Measurements from ENCODE around the gene GPR143. TPM values are rescaled to one million over a fixed set of nuclear protein-coding genes. Genes with fewer than 3 reads are reported as not detected.
A peak's percentile ranks its signal among the peaks of the same experiment; 100 is the strongest.

GPR143 gene
- total RNA-seq, 1 donor from 2014 or later, result 2.2 TPM

DNA sequence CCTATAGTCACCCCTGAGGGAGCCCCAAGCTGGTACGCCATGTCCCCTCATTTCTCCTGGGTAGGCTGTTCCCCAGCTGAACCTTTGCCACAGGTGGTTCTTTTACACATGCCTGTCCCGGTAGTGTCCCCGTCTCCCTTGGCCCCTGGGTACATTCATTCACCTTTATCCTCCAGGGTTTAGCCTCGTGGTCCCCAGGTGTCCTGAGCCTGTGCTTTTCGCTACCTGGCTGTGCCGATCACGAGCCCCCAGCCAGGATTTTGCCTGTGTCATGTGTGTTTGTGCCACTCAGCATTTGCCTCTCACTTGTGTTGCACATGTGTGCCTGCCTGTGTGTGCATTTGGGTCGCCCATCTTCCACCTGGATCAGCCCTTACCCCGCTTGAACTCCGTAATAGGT, 57.6 kb downstream of the GPR143 start:
- DNase-seq (ENCODE audit: low read depth in 2 of 2), result no peak

DNA sequence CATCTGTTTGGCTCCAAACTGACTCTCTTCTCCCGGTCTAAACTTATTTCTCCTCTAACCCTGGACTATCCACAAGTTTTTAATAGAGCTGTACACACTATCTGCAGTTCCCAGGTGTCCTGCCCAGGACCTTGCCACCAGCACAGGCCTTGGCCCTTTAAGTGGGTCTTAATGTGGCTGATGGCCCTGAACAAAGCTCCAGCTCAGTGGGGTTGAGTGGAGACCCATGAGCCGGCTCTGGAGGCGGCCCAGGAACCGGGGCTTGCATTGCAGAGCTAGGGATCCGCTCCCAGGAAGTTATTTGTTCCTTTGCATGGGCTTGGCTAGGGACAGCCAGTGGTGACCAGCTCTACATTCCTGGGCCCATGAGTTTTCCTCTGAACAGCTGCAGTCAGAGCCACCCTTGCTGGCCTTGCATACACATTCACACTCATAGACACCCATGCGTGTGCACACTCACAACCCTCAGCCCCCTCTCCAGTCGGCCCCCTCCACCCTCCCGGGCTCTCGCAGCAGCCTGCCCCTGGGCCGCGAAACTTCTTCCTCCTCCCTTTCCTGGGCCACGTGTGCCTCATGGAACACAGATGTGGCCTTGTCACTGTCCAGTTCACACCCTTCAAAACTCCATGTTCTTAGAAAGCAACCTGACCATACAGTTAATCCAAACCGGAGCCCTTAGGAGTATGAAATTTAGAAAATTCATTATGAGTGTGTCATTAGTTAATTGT, 58.2 kb downstream of the GPR143 start:
- no peak for DNase-seq (ENCODE audit: low read depth in 2 of 2)

DNA sequence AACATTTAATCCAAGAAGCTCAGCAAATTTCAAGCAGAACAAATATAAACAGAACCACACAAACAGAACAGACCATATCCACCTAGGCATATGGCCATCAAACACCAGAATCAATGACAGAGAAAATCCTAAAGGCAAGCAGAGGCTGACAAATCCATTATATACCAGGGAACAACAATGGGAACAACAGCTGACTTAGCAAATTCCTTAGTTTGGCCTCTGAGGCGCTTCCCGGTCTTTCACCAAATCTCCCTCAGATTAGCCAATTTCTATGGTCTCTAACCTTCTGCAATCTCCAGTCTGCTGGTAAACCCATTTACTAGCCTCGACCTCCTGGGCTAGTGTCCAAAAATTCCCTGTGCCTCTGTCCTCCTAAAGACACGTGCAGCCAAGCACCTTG, 59.2 kb downstream of the GPR143 start:
- no peak for DNase-seq (ENCODE audit: low read depth in 2 of 2)

DNA sequence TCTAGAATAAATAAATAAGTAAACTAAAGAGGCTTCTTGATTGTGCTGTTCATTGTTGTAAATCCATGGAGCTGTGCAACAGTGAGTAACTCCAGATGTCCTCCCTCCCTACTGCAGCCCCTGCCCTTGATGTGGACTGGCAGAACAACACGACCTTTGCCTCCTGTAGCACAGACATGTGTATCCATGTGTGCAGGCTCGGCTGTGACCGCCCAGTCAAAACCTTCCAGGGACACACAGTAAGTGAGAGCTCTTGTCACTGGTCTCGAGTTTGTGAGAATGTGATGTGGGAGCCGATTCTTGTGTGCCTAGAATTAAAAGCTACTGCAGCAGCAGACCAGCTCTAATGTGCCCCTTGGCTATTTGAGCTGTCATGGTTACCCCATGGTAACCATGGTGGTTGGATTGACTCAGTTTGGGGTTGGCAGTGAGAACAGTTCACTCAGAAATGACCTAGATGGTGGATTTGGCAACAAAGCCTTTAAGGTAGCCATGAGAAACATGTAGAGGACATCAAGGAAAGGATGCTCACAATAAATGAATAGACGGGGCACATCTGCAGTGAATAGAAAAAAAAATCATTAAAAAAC, 60.7 kb downstream of the GPR143 start:
- no peak for DNase-seq (ENCODE audit: low read depth in 2 of 2)

GRCh38 chrX:9703406-9703805, 62.2 kb downstream of the GPR143 start:
- no peak for DNase-seq (ENCODE audit: low read depth in 2 of 2)

DNA sequence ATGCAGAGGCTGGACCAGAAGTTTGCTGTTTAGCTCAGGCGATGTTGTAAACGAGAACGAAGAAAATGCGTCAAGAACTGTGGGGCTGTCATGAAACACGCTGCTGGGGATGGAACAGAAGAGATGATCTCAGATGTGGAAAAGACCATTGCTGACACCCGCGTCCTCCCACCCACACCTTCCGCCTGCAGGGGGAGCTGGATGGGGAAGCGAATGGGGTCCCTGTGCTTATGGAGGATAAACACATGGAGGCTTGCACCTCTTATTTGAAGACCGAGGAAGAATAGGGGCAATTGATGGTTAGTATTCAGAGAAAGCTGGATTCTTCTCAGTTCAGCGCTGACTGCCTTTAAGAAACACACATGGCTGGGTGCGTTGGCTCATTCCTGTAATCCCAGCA, 63.9 kb downstream of the GPR143 start:
- no peak for DNase-seq (ENCODE audit: low read depth in 2 of 2)

DNA sequence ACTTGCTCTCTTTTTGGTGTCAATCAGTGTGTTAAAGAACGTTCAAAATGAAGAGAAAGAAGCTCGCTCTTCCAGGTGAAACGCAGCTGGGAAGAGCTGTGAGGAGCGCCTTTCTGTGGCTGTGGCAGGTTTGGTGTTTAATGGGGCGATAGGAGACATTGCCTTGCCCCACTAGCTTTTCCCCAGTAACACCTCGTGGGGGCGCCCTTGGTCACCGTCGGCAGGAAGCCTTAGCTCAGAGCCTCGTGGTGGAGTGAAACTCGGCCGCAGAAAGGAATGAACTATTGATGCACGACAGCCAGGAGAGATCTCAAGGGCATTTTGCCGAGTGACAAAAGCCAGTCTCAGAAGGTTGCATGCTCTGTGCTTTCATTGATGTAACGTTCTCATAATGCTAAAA, 65.1 kb downstream of the GPR143 start:
- no peak for DNase-seq (ENCODE audit: low read depth in 2 of 2)

DNA sequence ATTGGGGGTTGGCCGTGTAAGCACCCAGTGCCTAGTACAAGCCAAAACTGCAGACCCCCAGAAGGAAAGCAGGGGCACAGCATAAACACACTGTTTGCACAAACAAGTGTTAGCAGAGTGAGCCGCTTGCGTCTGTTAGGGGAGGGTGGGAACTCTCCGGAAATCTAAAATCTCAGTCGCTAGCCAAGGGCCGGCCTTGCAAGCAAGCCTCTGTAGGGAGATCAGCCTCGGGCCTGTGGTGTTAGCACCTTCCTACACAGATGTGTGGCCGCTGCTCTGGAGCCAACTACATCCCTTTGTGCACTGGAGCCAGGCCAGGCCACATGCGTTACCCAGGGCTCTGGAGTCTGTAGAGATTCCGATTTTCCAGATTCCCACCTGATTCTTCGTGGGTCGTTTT, 67.1 kb downstream of the GPR143 start:
- no peak for DNase-seq (ENCODE audit: low read depth in 2 of 2)

GRCh38 chrX:9693307-9694001, 72.2 kb downstream of the GPR143 start:
- DNase-seq (ENCODE audit: low read depth in 2 of 2), result no peak

DNA sequence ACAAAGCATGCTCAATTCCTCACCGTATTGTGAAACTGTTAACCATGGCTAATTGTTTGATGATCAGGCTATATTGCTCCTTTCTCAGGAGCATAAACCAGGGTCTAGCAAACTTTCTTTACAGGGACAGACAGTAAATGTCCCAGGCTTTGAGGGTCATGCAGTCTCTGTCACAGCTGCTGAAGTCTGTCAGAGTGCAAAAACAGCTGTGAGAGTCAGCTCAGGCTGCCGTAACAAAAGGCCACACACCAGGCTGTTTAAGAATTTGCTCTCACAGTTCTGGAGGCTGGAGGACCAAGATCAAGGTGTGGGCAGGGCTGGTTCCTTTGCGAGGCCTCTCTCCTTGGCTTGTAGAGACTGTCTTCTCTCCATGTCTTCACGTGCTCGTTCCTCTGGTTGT, 75.6 kb downstream of the GPR143 start:
- DNase-seq (ENCODE audit: low read depth in 2 of 2), result no peak

GRCh38 chrX:9688833-9689232, 76.8 kb downstream of the GPR143 start:
- DNase-seq (ENCODE audit: low read depth in 2 of 2), result no peak

GRCh38 chrX:9687899-9688298, 77.7 kb downstream of the GPR143 start:
- no peak for DNase-seq (ENCODE audit: low read depth in 2 of 2)

DNA sequence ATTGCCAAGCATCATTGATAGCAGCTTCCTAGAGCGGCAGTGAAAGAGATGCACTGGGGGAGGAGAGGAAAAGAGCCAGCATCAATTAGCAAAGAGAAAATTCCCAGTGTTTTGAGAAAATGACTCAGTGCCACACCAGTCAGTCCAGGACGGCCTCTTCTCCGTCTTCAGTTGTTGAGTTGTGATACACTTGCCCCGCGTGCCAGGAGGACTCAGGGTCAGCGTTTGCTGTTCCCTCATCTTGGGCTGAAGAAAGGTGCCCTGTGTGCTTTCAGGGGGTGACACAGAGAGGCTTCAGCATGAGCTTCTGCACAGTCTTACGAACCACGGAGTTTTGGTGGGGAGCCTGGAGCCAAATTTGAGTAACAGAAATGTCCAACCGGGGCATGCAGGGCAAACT, 82.3 kb downstream of the GPR143 start:
- DNase-seq (ENCODE audit: low read depth in 2 of 2), result no peak

- no peak for DNase-seq (ENCODE audit: low read depth in 2 of 2)
These were observed 82.8 kb downstream of the GPR143 start for GRCh38 chrX:9682861-9683260.

GRCh38 chrX:9682456-9682855, 83.2 kb downstream of the GPR143 start:
- peak in 1 of 2 donors; percentile 40 for DNase-seq (ENCODE audit: low read depth in 2 of 2)

- DNase-seq (ENCODE audit: low read depth in 2 of 2), result no peak
These were observed 84.2 kb downstream of the GPR143 start for GRCh38 chrX:9681422-9681821.

DNA sequence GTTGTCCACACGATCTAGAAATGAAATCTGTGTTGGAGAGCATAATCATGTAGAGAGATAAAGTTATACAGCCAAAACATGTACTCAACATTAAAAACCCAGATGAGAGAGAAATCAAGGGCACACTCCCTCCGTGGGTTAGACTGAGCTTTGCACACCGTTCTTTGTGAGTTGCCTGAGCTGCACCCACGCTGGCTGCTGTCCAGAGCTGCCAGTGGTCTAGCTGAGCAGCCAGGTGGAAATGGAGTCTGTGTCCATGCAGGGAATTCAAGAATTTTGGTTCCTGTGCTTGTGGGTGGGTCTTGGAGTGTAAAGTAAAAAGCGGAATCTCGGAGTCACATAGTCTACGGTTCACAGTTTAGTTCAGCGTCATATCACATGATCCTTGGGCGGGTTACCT, 84.6 kb downstream of the GPR143 start:
- DNase-seq (ENCODE audit: low read depth in 2 of 2), result no peak

DNA sequence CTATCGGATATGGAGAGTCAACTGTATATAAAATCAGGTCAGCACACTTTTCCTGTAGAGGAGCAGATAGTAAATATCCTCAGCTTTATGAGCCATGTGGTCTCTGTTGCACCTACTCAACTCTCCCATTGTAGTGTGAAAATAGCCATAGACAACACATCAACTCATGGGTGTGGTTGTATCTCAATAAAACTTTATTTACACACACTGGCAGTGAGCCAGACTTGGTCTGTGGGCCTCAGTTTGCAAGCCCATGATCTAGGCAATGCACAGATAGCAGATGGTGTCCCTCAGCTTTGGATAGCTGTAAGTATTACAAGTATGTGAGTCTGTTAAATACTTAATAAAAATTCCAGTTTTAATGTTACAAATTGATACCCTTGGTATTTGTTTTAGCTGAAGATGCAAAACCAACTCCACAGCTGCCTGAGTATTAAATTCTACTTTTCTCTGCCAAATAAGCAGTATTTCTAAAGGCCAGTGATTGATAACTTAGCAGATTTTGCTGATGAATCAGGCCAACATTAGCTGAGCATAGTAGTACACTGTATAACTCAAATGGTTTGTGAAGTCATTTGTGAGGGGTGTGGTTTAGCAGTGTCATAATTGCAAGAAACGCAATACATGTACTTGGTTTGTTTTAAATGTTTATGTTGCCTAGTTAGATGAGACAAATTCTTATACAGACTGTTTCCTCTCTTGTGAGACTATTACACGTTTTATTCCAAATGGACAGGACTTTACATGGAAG, 87.3 kb downstream of the GPR143 start:
- DNase-seq (ENCODE audit: low read depth in 2 of 2), result no peak

DNA sequence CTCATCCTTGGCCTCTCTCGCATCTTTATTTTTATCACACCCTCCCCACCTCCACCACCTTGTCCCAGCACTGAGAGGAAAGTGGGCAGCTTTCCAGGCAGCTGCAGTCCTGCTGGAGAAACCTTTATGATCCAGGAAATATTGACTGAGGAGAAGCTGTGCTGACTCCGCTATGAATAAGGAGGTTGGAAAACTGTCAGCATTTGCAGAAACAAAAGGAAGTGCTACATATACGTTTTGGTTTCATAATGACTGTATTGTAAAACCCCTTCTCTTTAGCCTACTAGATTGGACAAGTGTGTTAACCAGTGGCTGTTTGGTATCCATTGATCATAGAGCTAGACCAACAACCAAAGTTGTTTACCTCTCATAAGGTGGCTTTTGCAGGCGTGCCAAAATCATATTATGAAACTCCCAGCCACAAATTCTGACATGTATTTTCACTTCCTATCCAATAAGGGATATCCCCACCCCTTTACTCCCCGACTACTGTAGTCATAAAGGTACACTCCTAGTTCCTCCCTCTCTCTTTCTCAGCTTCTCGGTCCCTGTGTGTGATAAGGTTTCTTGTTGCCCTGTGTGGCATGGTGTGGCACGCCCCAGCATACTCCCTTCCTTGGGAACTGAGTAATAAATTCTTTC, 88.4 kb downstream of the GPR143 start:
- DNase-seq (ENCODE audit: low read depth in 2 of 2), result peak; percentile 25 to 86

- no peak for DNase-seq (ENCODE audit: low read depth in 2 of 2)
These were observed 88.9 kb downstream of the GPR143 start for GRCh38 chrX:9676738-9677097.

GRCh38 chrX:9676306-9676705, 89.3 kb downstream of the GPR143 start:
- no peak for DNase-seq (ENCODE audit: low read depth in 2 of 2)
